ENCODE results near the gene PANK2.

DNA sequence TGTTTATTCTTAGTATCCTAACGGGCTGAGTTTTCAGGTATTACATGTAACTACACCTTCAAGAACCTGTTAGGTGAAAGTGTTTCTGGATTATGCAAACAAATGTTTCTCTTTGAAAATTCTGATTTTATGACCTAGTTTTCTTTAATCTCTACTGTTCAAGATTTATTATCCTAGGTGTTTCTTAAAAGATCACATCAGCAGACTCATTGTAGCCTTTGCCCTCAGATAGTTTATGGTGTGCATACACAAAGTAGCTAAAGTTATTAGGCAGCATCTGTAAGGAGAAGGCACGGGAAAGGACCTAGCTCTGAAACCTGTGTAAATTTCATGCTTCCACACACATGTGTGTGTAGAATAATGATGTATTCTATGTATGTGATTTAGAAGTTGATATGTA, 21.7 kb downstream of the PANK2 start:
- no peak for TF ChIP-seq TEAD4 (IDR thresholded peaks at IDR 0.05; ENCODE audit: borderline replicate concordance, insufficient read depth)
- TF ChIP-seq EP300 (IDR thresholded peaks at IDR 0.05; ENCODE audit: borderline replicate concordance in 1 of 2, low read depth in 1 of 2, low read length in 1 of 2), result no peak
- no peak for TF ChIP-seq CTCF (IDR thresholded peaks at IDR 0.05)
- TF ChIP-seq, protein P1, sequence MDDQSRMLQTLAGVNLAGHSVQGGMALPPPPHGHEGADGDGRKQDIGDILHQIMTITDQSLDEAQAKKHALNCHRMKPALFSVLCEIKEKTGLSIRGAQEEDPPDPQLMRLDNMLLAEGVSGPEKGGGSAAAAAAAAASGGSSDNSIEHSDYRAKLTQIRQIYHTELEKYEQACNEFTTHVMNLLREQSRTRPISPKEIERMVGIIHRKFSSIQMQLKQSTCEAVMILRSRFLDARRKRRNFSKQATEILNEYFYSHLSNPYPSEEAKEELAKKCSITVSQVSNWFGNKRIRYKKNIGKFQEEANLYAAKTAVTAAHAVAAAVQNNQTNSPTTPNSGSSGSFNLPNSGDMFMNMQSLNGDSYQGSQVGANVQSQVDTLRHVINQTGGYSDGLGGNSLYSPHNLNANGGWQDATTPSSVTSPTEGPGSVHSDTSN (IDR thresholded peaks at IDR 0.05), result no peak
- TF ChIP-seq RAD21 (IDR thresholded peaks at IDR 0.05; ENCODE audit: low read length), result no peak
- TF ChIP-seq POLR2AphosphoS5 (IDR thresholded peaks at IDR 0.05; ENCODE audit: low read depth, low read length), result no peak
- TF ChIP-seq MEF2A (IDR thresholded peaks at IDR 0.05; ENCODE audit: borderline replicate concordance, low read depth), result no peak
- TF ChIP-seq SMC3 (IDR thresholded peaks at IDR 0.05; ENCODE audit: low read depth, low read length), result no peak
- TF ChIP-seq YY1 (IDR thresholded peaks at IDR 0.05; ENCODE audit: low read depth), result no peak
- TF ChIP-seq JUND (IDR thresholded peaks at IDR 0.05), result no peak
